Measurements from ENCODE around the gene TSBP1. TPM values are rescaled to one million over a fixed set of nuclear protein-coding genes. Genes with fewer than 3 reads are reported as not detected.

The TSBP1 gene
- total RNA-seq, 1 experiment from 2014 or later = not detected

DNA sequence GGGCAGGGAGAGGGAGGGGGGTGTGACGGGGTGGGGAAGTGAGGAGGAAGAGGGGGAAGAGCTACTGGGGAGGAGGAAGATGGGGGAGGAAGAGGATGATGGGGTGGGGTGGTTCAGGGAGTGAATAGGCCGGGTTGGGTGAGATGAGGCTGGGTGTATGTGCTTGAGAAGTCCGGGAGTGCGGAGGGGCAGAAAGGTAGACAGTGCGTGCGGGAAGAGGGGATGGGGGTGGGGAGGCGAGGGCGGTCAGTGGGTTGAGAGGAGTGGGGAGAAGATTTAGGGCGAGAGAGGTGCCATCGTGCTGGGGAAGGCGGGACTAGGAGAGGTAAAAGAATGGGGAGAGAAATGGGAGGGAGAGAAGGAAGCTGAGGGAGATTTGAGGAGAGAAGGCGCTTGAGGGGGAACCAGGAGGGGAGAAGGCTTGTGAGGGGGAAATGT lies 116.9 kb downstream of the TSBP1 start:
- intact Hi-C loops (cut with micrococcal nuclease; ENCODE audit: unreplicated experiment) = no loop called here
- Histone ChIP-seq H3K4me1 (ENCODE audit: insufficient read depth, low read length, poor library complexity, severe bottlenecking) (peaks cover 7% of the 10 kb centered on the region), H3K4me3 (ENCODE audit: low read depth, low read length, poor library complexity, severe bottlenecking) (peak overlapping the region; percentile 33), H3K36me3 (ENCODE audit: insufficient read depth, low read length, poor library complexity, severe bottlenecking) (no peaks in the 10 kb centered on the region), H3K9me3 (ENCODE audit: low read depth, low read length, poor library complexity, severe bottlenecking) (no peaks in the 10 kb centered on the region), H3K27me3 (replicated peaks; ENCODE audit: insufficient read depth, low read depth, low read length, poor library complexity) (no peaks in the 10 kb centered on the region), H3K27ac (ENCODE audit: low read depth, low read length, poor library complexity, severe bottlenecking) (no peak overlapping the region)
- TF ChIP-seq, protein P1, sequence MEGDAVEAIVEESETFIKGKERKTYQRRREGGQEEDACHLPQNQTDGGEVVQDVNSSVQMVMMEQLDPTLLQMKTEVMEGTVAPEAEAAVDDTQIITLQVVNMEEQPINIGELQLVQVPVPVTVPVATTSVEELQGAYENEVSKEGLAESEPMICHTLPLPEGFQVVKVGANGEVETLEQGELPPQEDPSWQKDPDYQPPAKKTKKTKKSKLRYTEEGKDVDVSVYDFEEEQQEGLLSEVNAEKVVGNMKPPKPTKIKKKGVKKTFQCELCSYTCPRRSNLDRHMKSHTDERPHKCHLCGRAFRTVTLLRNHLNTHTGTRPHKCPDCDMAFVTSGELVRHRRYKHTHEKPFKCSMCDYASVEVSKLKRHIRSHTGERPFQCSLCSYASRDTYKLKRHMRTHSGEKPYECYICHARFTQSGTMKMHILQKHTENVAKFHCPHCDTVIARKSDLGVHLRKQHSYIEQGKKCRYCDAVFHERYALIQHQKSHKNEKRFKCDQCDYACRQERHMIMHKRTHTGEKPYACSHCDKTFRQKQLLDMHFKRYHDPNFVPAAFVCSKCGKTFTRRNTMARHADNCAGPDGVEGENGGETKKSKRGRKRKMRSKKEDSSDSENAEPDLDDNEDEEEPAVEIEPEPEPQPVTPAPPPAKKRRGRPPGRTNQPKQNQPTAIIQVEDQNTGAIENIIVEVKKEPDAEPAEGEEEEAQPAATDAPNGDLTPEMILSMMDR (conservative IDR thresholded peaks at IDR 0.05; ENCODE audit: low read depth, low read length) = no peak
- no peak for TF ChIP-seq EZH2 (IDR thresholded peaks at IDR 0.05; ENCODE audit: borderline replicate concordance, low read depth, low read length, poor library complexity, severe bottlenecking)
- no peak for DNase-seq (ENCODE audit: low spot score)
- no TSS peak for BruUV-seq (replicated peaks)
- ChIA-PET CTCF (no interaction called here), POLR2A (ENCODE audit: low non-redundant PET) (interaction anchor here (0.6 kb wide), 1 partner anchor 59 kb away, joined by 8 read pairs; no protein-coding TSS in a partner anchor)

DNA sequence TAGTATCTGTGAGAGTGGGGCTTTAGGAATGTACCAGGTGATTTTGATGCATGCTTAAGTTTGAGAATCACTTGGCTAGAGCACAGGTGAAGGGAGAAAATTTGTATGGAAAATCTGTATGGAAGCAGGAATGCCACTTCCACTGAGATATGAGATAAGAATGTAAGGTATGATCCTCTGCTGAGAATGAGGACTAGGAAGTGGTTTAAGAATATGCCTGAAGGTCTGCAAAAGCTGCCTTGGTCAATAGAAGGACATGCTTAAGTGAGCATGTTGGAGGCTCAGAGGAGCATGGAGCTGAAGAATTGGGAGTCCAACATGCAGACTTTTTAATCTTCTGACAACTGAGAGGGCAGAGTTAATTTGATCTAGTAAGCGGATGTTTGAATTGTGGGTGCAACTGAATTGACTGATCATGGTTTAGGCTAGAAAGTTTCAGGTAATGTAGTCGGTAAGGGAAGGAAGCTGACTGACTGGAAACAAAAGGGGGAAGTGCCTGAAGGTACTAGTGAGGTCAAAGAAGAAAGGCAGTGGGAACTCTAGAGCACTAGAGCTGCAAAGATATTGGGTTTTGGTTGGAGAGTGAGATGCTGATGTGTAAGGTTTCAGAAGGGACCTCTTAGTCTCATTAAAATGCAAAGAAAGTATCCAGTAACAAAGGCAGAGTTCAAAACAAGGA lies 119.2 kb downstream of the TSBP1 start:
- TF ChIP-seq EZH2 (IDR thresholded peaks at IDR 0.05; ENCODE audit: borderline replicate concordance, low read depth, low read length, poor library complexity, severe bottlenecking) = no peak
- TF ChIP-seq, protein P1 (conservative IDR thresholded peaks at IDR 0.05; ENCODE audit: low read depth, low read length) = no peak
- Histone ChIP-seq H3K27ac (ENCODE audit: low read depth, low read length, poor library complexity, severe bottlenecking) (no peak overlapping the region), H3K36me3 (ENCODE audit: insufficient read depth, low read length, poor library complexity, severe bottlenecking) (no peaks in the 10 kb centered on the region), H3K4me3 (ENCODE audit: low read depth, low read length, poor library complexity, severe bottlenecking) (no peak overlapping the region), H3K27me3 (replicated peaks; ENCODE audit: insufficient read depth, low read depth, low read length, poor library complexity) (no peaks in the 10 kb centered on the region), H3K4me1 (ENCODE audit: insufficient read depth, low read length, poor library complexity, severe bottlenecking) (peaks cover 7% of the 10 kb centered on the region), H3K9me3 (ENCODE audit: low read depth, low read length, poor library complexity, severe bottlenecking) (peaks cover 10% of the 10 kb centered on the region)
- DNase-seq (ENCODE audit: low spot score) = no peak
- ChIA-PET POLR2A (ENCODE audit: low non-redundant PET) (no interaction called here), CTCF (interaction anchor here (0.6 kb wide), 1 partner anchor 372 kb away, joined by 3 read pairs; no protein-coding TSS in a partner anchor)
- intact Hi-C loops (cut with micrococcal nuclease; ENCODE audit: unreplicated experiment) = no loop called here
- no TSS peak for BruUV-seq (replicated peaks)

DNA sequence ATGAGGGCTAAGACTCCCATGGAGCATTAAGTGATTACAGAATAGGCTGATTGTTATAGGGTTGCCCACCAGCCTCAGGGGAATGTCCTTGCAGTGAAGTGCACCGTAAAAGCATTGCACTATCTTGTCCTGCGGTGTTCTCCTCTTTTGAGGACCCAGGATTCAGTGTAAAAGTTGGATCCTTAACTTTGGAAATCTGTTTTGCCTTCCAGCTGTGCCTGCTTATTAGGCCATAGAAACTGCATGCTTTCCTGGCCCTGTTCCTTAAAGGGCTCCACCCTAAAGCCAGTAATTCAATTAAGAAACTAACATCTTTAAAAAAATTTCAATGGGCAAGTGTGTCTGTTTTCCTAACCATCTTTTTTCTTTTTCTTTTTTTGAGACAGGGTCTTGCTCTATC lies 122.4 kb downstream of the TSBP1 start:
- intact Hi-C loops (cut with micrococcal nuclease; ENCODE audit: unreplicated experiment) = loop anchor here (5.0 to 10.0 kb wide), 2 partner anchors 163 to 546 kb away; no protein-coding TSS in a partner anchor
- BruUV-seq (replicated peaks) = no TSS peak
- no peaks in the 10 kb centered on the region for H3K36me3 ChIP-seq (ENCODE audit: insufficient read depth, low read length, poor library complexity, severe bottlenecking)
- POLR2A ChIA-PET (ENCODE audit: low non-redundant PET) = no interaction called here
- no peaks in the 10 kb centered on the region for H3K27me3 ChIP-seq (replicated peaks; ENCODE audit: insufficient read depth, low read depth, low read length, poor library complexity)
- no peak overlapping the region for H3K27ac ChIP-seq (ENCODE audit: low read depth, low read length, poor library complexity, severe bottlenecking)
- TF ChIP-seq EZH2 (IDR thresholded peaks at IDR 0.05; ENCODE audit: borderline replicate concordance, low read depth, low read length, poor library complexity, severe bottlenecking) = no peak
- TF ChIP-seq, protein P1 (conservative IDR thresholded peaks at IDR 0.05; ENCODE audit: low read depth, low read length) = no peak
- no peak overlapping the region for H3K4me3 ChIP-seq (ENCODE audit: low read depth, low read length, poor library complexity, severe bottlenecking)
- no peak for DNase-seq (ENCODE audit: low spot score)
- peaks cover 6% of the 10 kb centered on the region for H3K4me1 ChIP-seq (ENCODE audit: insufficient read depth, low read length, poor library complexity, severe bottlenecking)
- CTCF ChIA-PET = no interaction called here
- peaks cover 10% of the 10 kb centered on the region for H3K9me3 ChIP-seq (ENCODE audit: low read depth, low read length, poor library complexity, severe bottlenecking)

Measured in A673 (cell line).